RWPE2 (cell line): ENCODE measurements around the gene DYNC1I2.

ENCODE experiments used
- ATAC-seq: fragments of 200-7000 bp; cut with Tn5 transposase; 3 replicates; pipeline ENCODE4 v1.9.1; 2021; ENCODE audit warnings: low read depth
- DNase-seq: peaks from one replicate; pipeline ENCODE4 v3.0.0-alpha.2; 2020; ENCODE audit warnings: low spot score
- H3K27ac ChIP-seq: fragments of 450-650 bp; 2 replicates; pipeline ENCODE4 v1.5.1; 2017; ENCODE audit warnings: mild to moderate bottlenecking; ENCODE audit not compliant: poor library complexity, severe bottlenecking
- H3K27me3 ChIP-seq: fragments of 250-450 bp; sonication (Bioruptor Pico); 2 replicates; pipeline ENCODE4 v1.5.1; 2021; ENCODE audit warnings: mild to moderate bottlenecking, moderate library complexity; ENCODE audit not compliant: insufficient read depth, poor library complexity, severe bottlenecking
- H3K36me3 ChIP-seq: fragments of 250-450 bp; sonication (Bioruptor Pico); 2 replicates; pipeline ENCODE4 v1.5.1; 2020; ENCODE audit warnings: low read depth, mild to moderate bottlenecking, moderate library complexity
- H3K4me1 ChIP-seq: fragments of 250-450 bp; sonication (Bioruptor Pico); 2 replicates; pipeline ENCODE4 v1.5.1; 2021; ENCODE audit warnings: mild to moderate bottlenecking, moderate library complexity; ENCODE audit not compliant: insufficient read depth, poor library complexity, severe bottlenecking
- H3K4me3 ChIP-seq: fragments of 250-450 bp; sonication (Bioruptor Pico); 2 replicates; pipeline ENCODE4 v1.5.1; 2021; ENCODE audit warnings: mild to moderate bottlenecking, moderate library complexity; ENCODE audit not compliant: severe bottlenecking
- H3K9me3 ChIP-seq: fragments of 250-450 bp; sonication (Bioruptor Pico); 2 replicates; pipeline ENCODE4 v1.5.1; 2021; ENCODE audit warnings: mild to moderate bottlenecking, moderate library complexity; ENCODE audit not compliant: severe bottlenecking
- TF ChIP-seq, protein P1 (sequence below): fragments of 450-650 bp; IDR thresholded peaks from one replicate; pipeline ENCODE4 v1.5.1; 2017; ENCODE audit warnings: mild to moderate bottlenecking, moderate library complexity; ENCODE audit not compliant: poor library complexity, severe bottlenecking

The DYNC1I2 gene

GRCh38 chr2:171787333-171788072 lies 100.2 kb downstream of the DYNC1I2 start:
- peaks cover 61% of the 10 kb centered on the region for H3K36me3 ChIP-seq
- DNase-seq = no peak
- ATAC-seq = no peak
- H3K4me3 ChIP-seq = no peak overlapping the region
- H3K4me1 ChIP-seq = no peaks in the 10 kb centered on the region
- H3K9me3 ChIP-seq = no peaks in the 10 kb centered on the region
- TF ChIP-seq, protein P1, sequence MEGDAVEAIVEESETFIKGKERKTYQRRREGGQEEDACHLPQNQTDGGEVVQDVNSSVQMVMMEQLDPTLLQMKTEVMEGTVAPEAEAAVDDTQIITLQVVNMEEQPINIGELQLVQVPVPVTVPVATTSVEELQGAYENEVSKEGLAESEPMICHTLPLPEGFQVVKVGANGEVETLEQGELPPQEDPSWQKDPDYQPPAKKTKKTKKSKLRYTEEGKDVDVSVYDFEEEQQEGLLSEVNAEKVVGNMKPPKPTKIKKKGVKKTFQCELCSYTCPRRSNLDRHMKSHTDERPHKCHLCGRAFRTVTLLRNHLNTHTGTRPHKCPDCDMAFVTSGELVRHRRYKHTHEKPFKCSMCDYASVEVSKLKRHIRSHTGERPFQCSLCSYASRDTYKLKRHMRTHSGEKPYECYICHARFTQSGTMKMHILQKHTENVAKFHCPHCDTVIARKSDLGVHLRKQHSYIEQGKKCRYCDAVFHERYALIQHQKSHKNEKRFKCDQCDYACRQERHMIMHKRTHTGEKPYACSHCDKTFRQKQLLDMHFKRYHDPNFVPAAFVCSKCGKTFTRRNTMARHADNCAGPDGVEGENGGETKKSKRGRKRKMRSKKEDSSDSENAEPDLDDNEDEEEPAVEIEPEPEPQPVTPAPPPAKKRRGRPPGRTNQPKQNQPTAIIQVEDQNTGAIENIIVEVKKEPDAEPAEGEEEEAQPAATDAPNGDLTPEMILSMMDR = no peak
- no peak overlapping the region for H3K27ac ChIP-seq
- no peaks in the 10 kb centered on the region for H3K27me3 ChIP-seq

DNA sequence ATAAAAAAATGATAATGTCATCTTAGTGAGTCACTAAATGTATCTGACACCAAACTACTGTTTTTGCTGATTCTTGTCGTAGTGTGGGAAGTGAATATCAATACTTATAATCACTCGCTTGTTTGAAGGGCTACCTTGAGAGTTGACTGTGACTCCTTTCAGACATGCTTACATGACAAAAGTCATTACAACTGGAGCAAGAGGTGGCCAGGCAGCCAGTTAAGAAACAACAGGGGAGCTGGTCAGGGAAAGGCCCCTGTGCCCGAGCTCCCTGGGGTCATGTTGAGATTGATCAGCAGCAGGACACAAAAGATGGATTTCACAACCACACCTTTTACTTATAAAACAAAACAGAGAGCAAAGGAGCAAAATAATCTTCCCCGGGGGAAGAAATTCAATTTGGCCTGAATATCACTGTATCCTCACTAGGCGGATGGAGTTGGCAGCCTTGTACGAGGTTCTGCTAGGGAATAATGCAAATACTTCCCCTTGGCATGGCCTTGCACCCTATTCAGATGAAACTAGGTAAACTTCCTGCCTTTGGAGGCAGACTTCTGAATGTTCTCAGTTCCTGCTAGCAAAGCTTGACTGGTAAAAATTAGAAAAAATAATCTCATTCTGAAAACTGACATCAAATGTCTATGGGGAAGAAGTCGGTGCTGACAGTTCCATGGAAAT lies 101.2 kb downstream of the DYNC1I2 start:
- Histone ChIP-seq H3K4me1 (no peaks in the 10 kb centered on the region), H3K27ac (no peak overlapping the region), H3K27me3 (no peaks in the 10 kb centered on the region), H3K4me3 (no peak overlapping the region), H3K36me3 (peaks cover 55% of the 10 kb centered on the region), H3K9me3 (no peaks in the 10 kb centered on the region)
- ATAC-seq (no peak), DNase-seq (no peak)
- TF ChIP-seq, protein P1 = no peak

DNA sequence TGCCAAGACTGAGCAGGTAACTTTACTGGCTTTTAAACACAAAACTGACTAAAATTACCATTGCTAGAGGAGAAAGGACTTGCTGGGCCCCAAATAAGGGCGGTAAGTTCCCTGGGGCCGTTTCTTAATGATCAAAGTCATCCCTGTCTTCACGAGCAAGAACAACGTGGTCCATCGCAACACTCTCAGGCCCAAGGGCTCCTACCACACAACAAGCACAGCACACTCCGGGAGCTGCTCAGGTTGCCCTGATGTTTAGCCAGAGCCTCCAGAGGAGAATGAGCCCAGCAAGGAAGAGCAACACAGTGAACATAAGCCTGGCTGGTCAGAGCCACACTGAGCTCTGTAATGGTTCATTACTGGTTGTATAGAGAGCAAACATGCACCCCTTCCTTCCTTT lies 102.7 kb downstream of the DYNC1I2 start:
- no peaks in the 10 kb centered on the region for H3K4me1 ChIP-seq
- H3K9me3 ChIP-seq = no peaks in the 10 kb centered on the region
- H3K27me3 ChIP-seq = no peaks in the 10 kb centered on the region
- H3K4me3 ChIP-seq = no peak overlapping the region
- no peak overlapping the region for H3K27ac ChIP-seq
- H3K36me3 ChIP-seq = peaks cover 44% of the 10 kb centered on the region
- TF ChIP-seq, protein P1 = no peak
- DNase-seq (no peak), ATAC-seq (no peak)

GRCh38 chr2:171791361-171791760 lies 104.1 kb downstream of the DYNC1I2 start:
- ATAC-seq (no peak), DNase-seq (no peak)
- H3K4me1 ChIP-seq = no peaks in the 10 kb centered on the region
- no peak overlapping the region for H3K4me3 ChIP-seq
- no peaks in the 10 kb centered on the region for H3K9me3 ChIP-seq
- TF ChIP-seq, protein P1 = no peak
- no peaks in the 10 kb centered on the region for H3K27me3 ChIP-seq
- H3K27ac ChIP-seq = no peak overlapping the region
- peaks cover 36% of the 10 kb centered on the region for H3K36me3 ChIP-seq

DNA sequence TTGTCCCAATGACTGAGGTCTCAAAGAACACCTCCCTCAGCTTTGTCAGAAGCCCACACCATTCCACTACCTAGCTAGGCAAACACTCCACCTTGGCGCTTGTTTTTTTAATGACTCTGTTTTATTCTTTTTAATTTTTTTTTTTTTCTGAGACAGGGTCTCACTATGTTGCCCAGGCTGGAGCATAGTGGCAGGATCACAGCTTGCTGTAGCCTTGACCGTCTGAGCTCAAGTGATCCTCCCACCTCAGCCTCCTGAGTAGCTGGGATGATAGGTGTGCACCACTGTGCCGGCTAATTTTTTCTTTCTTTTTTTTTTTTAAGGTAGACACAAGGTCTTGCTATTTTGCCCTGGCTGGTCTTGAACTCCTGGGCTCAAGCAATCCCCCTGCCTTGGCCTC lies 104.9 kb downstream of the DYNC1I2 start:
- Histone ChIP-seq H3K4me1 (no peaks in the 10 kb centered on the region), H3K9me3 (no peaks in the 10 kb centered on the region), H3K27me3 (no peaks in the 10 kb centered on the region), H3K4me3 (no peak overlapping the region), H3K27ac (no peak overlapping the region), H3K36me3 (peaks cover 37% of the 10 kb centered on the region)
- DNase-seq (no peak), ATAC-seq (no peak)
- TF ChIP-seq, protein P1 = no peak
